ENCODE measurements around the gene CHRNA1.

GRCh38 chr2:174717916-174718315 lies 46.4 kb downstream of the CHRNA1 start:
- TF ChIP-seq ZNF556 (CRISPR knock-in tag; IDR thresholded peaks at IDR 0.05; ENCODE audit: borderline replicate concordance) (no peak), CTCF (CRISPR knock-in tag; IDR thresholded peaks at IDR 0.05) (no peak), ZNF253 (CRISPR knock-in tag; IDR thresholded peaks at IDR 0.05; ENCODE audit: borderline replicate concordance) (no peak), ZNF788 (CRISPR knock-in tag; IDR thresholded peaks at IDR 0.05; ENCODE audit: borderline replicate concordance) (no peak), ZBTB21 (CRISPR knock-in tag; IDR thresholded peaks at IDR 0.05) (no peak), TCF12 (IDR thresholded peaks at IDR 0.05) (no peak), TCF12 (CRISPR knock-in tag; IDR thresholded peaks at IDR 0.05) (no peak)
